PC-9 (cell line): ENCODE measurements around the gene BCL11B. TPM values are rescaled to one million over a fixed set of nuclear protein-coding genes. Genes with fewer than 3 reads are reported as not detected.

Experiments
- BruUV-seq: library from RNA; stranded (reverse); fragments of 400-500 nt; replicated peaks from 2 replicates; lab custom pipeline; 2021; lab: Mats Ljungman, UMichigan
- CTCF ChIA-PET: fragments of 300-600 bp; sonication (Branson Sonifier 250); formaldehyde crosslinking; loops from one replicate; lab custom pipeline; 2022; ENCODE audit warnings: antibody characterized with exemption; lab: Charles Lee
- POLR2A ChIA-PET: fragments of 300-600 bp; sonication (Branson Sonifier 250); formaldehyde crosslinking; loops from one replicate; lab custom pipeline; 2022; ENCODE audit warnings: antibody characterized with exemption; ENCODE audit not compliant: unreplicated experiment; lab: Charles Lee
- DNase-seq, 2 experiments: peaks; one replicate each; pipeline versions ENCODE4 v3.0.0 to v3.0.0-alpha.2; 2015 to 2022; ENCODE audit warnings: mixed read lengths in 1 of 2
- H2AFZ ChIP-seq: fragments of 200-600 bp; sonication (generic); 2 replicates; pipeline ENCODE4 v1.8.1; 2017; ENCODE audit warnings: antibody characterized with exemption
- H3F3A ChIP-seq: fragments of 200-600 bp; sonication (generic); 2 replicates; pipeline ENCODE4 v1.8.1; 2017; ENCODE audit warnings: antibody characterized with exemption, mild to moderate bottlenecking, low read depth; ENCODE audit not compliant: insufficient read depth
- H3K27ac ChIP-seq: fragments of 200-600 bp; sonication (generic); 2 replicates; pipeline ENCODE4 v1.6.1; 2016; ENCODE audit warnings: mixed run types
- H3K27me3 ChIP-seq: fragments of 200-600 bp; sonication (generic); 2 replicates; pipeline ENCODE4 v1.6.1; 2016; ENCODE audit warnings: low read depth, mixed run types; ENCODE audit not compliant: insufficient read depth
- H3K36me3 ChIP-seq: fragments of 200-600 bp; sonication (generic); 2 replicates; pipeline ENCODE4 v1.6.1; 2016; ENCODE audit warnings: low read depth, mixed run types
- H3K4me1 ChIP-seq: fragments of 200-600 bp; sonication (generic); replicated peaks from 2 replicates; pipeline ENCODE4 v1.6.1; 2016; ENCODE audit warnings: mixed run types; ENCODE audit not compliant: insufficient read depth
- H3K4me2 ChIP-seq: fragments of 200-600 bp; sonication (generic); 2 replicates; pipeline ENCODE4 v1.6.1; 2017; ENCODE audit warnings: mixed run types
- H3K4me3 ChIP-seq: fragments of 200-600 bp; sonication (generic); 2 replicates; pipeline ENCODE4 v1.6.1; 2016; ENCODE audit warnings: mixed run types
- H3K79me2 ChIP-seq: fragments of 200-600 bp; sonication (generic); 2 replicates; pipeline ENCODE4 v1.6.1; 2017; ENCODE audit warnings: low read depth, mixed run types
- H3K9me2 ChIP-seq: fragments of 200-600 bp; sonication (generic); 2 replicates; pipeline ENCODE4 v1.8.1; 2017; ENCODE audit warnings: mild to moderate bottlenecking; ENCODE audit not compliant: insufficient read depth
- H3K9me3 ChIP-seq: fragments of 200-600 bp; sonication (generic); 2 replicates; pipeline ENCODE4 v1.8.1; 2016; ENCODE audit warnings: low read depth; ENCODE audit not compliant: insufficient read depth
- H4K20me1 ChIP-seq: fragments of 200-600 bp; sonication (generic); 2 replicates; pipeline ENCODE4 v1.8.1; 2017; ENCODE audit not compliant: insufficient read depth
- CTCF ChIP-seq: fragments of 200-600 bp; sonication (generic); conservative IDR thresholded peaks from 2 replicates; pipeline ENCODE4 v1.6.1; 2017; ENCODE audit warnings: mixed run types, antibody characterized with exemption, mild to moderate bottlenecking, moderate library complexity
- EZH2 ChIP-seq: fragments of 200-600 bp; sonication (generic); IDR thresholded peaks from 2 replicates; pipeline ENCODE4 v1.8.0; 2017; ENCODE audit warnings: antibody characterized with exemption, low read depth
- intact Hi-C: fragments of 100-400 bp; cut with micrococcal nuclease; formaldehyde crosslinking; loops from one replicate; pipeline ENCODE4 v1.10.0; 2022; ENCODE audit not compliant: unreplicated experiment
- total RNA-seq: library from RNA; stranded (reverse); gene quantifications from 2 replicates; pipeline ENCODE4 v1.2.3, GENCODE V29; 2021

BCL11B gene
- total RNA-seq, 1 experiment from 2014 or later, result not detected

GRCh38 chr14:99287269-99287942 is 15.4 kb upstream of the BCL11B start:
- Histone ChIP-seq H3F3A (no peaks in the 10 kb centered on the region), H3K79me2 (no peaks in the 10 kb centered on the region), H3K27ac (no peak overlapping the region), H3K36me3 (no peaks in the 10 kb centered on the region), H3K4me2 (no peak overlapping the region), H3K9me3 (no peaks in the 10 kb centered on the region), H3K9me2 (no peaks in the 10 kb centered on the region), H3K4me1 (no peaks in the 10 kb centered on the region), H3K4me3 (no peak overlapping the region), H4K20me1 (no peaks in the 10 kb centered on the region), H3K27me3 (peaks cover 71% of the 10 kb centered on the region), H2AFZ (no peak overlapping the region)
- CTCF ChIA-PET, result no interaction called here
- no TSS peak for BruUV-seq
- intact Hi-C loops, result no loop called here
- TF ChIP-seq EZH2 (no peak), CTCF (no peak)
- POLR2A ChIA-PET, result no interaction called here
- no peak for DNase-seq

GRCh38 chr14:99286761-99287160 is 14.8 kb upstream of the BCL11B start:
- H3K4me2 ChIP-seq, result no peak overlapping the region
- no peaks in the 10 kb centered on the region for H4K20me1 ChIP-seq
- no peaks in the 10 kb centered on the region for H3K9me2 ChIP-seq
- no peaks in the 10 kb centered on the region for H3K79me2 ChIP-seq
- no peaks in the 10 kb centered on the region for H3K9me3 ChIP-seq
- no peak for TF ChIP-seq CTCF
- no peak for TF ChIP-seq EZH2
- peaks cover 69% of the 10 kb centered on the region for H3K27me3 ChIP-seq
- H3K27ac ChIP-seq, result no peak overlapping the region
- no TSS peak for BruUV-seq
- no peaks in the 10 kb centered on the region for H3K4me1 ChIP-seq
- intact Hi-C loops, result no loop called here
- ChIA-PET CTCF (no interaction called here), POLR2A (no interaction called here)
- no peak for DNase-seq
- H3F3A ChIP-seq, result no peaks in the 10 kb centered on the region
- no peaks in the 10 kb centered on the region for H3K36me3 ChIP-seq
- no peak overlapping the region for H3K4me3 ChIP-seq
- no peak overlapping the region for H2AFZ ChIP-seq

GRCh38 chr14:99284254-99285004 is 12.4 kb upstream of the BCL11B start:
- H3K79me2 ChIP-seq, result no peaks in the 10 kb centered on the region
- no peak overlapping the region for H3K27ac ChIP-seq
- no peak overlapping the region for H3K4me2 ChIP-seq
- DNase-seq, result no peak
- ChIA-PET POLR2A (no interaction called here), CTCF (no interaction called here)
- H3K4me3 ChIP-seq, result no peak overlapping the region
- TF ChIP-seq EZH2 (no peak), CTCF (no peak)
- intact Hi-C loops, result no loop called here
- H3K9me3 ChIP-seq, result no peaks in the 10 kb centered on the region
- peaks cover 79% of the 10 kb centered on the region for H3K27me3 ChIP-seq
- H3K4me1 ChIP-seq, result no peaks in the 10 kb centered on the region
- no TSS peak for BruUV-seq
- H3F3A ChIP-seq, result no peaks in the 10 kb centered on the region
- no peak overlapping the region for H2AFZ ChIP-seq
- no peaks in the 10 kb centered on the region for H3K9me2 ChIP-seq
- no peaks in the 10 kb centered on the region for H3K36me3 ChIP-seq
- H4K20me1 ChIP-seq, result no peaks in the 10 kb centered on the region
